ENCODE data around the gene IMPG2.

GRCh38 chr3:101340591-101340990 is 20.2 kb upstream of the IMPG2 start:
- no peak for TF ChIP-seq CTCF (IDR thresholded peaks at IDR 0.05)
- no peak for TF ChIP-seq EP300 (IDR thresholded peaks at IDR 0.05)

Data from ovary (tissue), 3 donors.